Keratinocyte (primary cell): ENCODE results near the gene UBC.
"Not testable (repeated sequence)": the region's sequence is repeated elsewhere in the genome, so short reads cannot be mapped to it uniquely, and the experiment has no call there.

ENCODE experiments used
- CTCF ChIP-seq, 3 experiments: IDR thresholded peaks in 1 of 3; conservative IDR thresholded peaks in 1 of 3; optimal IDR thresholded peaks in 1 of 3; 2 replicates in 2 of 3; 3 replicates in 1 of 3; pipeline versions ENCODE3 to v1.5.1; 2011; ENCODE audit warnings: low read length in 3 of 3, mild to moderate bottlenecking in 3 of 3, moderate library complexity in 2 of 3, control low read depth in 1 of 3, inconsistent platforms in 1 of 3; ENCODE audit not compliant: insufficient read depth in 2 of 3; ENCODE audit errors: extremely low read depth in 1 of 3
- EZH2 ChIP-seq: IDR thresholded peaks from one replicate; pipeline ENCODE4 v1.6.1; 2012; ENCODE audit warnings: inconsistent platforms, mild to moderate bottlenecking, low read length, moderate library complexity

- TF ChIP-seq CTCF (optimal IDR thresholded peaks at IDR 0.05 in 1 of 3, IDR thresholded peaks at IDR 0.05 in 1 of 3, conservative IDR thresholded peaks at IDR 0.05 in 1 of 3; ENCODE audit: extremely low read depth in 1 of 3, insufficient read depth in 2 of 3, low read length in 3 of 3); EZH2: not testable (repeated sequence)
These were observed 26.7 kb downstream of the UBC start for GRCh38 chr12:124887766-124888165.
